B cell (primary cell): ENCODE data around the gene TNRC6A.

ENCODE experiments used
- CTCF ChIP-seq: fragments of 200-600 bp; IDR thresholded peaks from one replicate; pipeline ENCODE4 v1.8.0; 2022; ENCODE audit warnings: antibody characterized with exemption, mild to moderate bottlenecking
- EZH2 ChIP-seq: IDR thresholded peaks from 2 replicates; pipeline ENCODE4 v1.6.1; 2012; ENCODE audit warnings: borderline replicate concordance, low read depth, mild to moderate bottlenecking, moderate library complexity, low read length; ENCODE audit not compliant: insufficient read depth, poor library complexity, severe bottlenecking

DNA sequence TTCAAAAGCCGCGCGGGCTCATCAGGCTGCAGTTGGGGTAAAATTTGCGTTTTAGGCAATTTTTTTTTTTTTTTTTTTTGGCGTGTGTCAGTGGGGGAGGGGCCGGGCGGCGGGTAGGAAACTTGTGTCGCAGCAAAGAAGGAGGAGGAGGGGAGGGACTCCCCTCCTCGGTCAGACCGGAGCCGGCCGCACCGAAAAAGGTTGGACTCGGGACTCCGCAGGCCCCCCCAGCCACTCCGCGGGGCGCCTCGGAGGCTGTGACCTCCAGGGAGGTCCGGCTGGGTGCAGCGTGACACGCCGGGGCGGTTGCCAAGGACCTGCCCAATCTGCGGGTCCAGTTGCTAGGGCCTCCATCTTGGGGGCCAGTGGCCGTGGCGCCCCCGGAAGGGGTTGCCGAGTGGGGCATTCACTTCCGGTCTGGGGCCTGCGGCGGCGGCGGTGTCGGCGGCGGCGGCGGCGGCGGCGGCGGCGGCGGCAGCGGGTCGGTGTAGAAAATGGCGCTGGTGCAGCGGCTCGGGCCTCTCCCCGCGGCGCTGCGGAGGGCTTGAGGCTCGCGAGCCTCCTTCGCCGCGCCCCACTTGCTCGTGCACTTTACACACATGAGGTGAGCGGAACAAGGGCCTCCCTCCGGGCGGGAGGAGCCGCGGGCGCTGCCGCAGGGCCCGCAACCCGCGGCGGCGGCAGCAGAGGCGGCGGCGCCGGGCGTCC is at the start of gene TNRC6A:
- TF ChIP-seq CTCF (no peak), EZH2 (no peak)
